CD4-positive, alpha-beta T cell treated with Interleukin-15 for 4 hours (primary cell): ENCODE data around the gene CDH23.
"Not testable (repeated sequence)": the region's sequence is repeated elsewhere in the genome, so short reads cannot be mapped to it uniquely, and the experiment has no call there.

Experiments
- DNase-seq: peaks from one replicate; pipeline ENCODE4 v3.0.0-alpha.2; 2020; ENCODE audit warnings: low spot score

CDH23 gene

GRCh38 chr10:71584902-71585563 is 188.3 kb downstream of the CDH23 start:
- DNase-seq, result no peak

DNA sequence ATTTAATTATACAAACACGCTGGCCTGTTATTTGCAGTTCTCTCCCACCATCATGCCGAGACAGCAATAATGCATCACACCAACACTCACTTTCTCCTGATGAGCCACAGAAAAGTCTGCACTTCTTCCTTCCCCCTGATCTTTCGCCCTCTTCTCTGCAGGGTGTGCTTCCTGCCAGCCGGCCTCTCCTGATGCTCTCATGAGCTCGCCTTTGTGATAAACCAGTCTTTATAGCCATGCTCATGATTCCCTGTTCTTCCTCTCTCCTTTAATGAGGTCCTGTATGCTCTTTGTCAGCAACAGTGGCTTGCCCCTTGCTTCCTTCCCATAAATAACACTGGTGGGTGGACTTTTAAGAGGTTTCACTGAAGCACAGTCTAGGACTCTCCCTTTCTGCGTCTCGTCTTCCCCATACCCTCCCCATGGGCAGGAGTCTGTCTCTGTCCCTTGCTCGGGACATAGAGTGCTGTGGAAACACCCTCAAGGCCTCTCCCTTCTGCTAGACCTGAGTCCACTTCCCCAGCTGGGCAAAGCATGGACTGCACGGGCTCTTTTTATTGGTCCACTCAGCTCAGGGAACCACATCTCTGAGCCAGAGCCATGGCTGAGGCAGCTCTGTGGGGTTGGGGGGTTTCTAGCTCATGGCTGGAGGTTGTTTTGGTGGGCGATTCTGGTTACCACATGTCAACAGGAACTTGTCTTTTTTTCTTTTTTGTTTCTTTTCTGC is 189.0 kb downstream of the CDH23 start:
- DNase-seq, result no peak

DNA sequence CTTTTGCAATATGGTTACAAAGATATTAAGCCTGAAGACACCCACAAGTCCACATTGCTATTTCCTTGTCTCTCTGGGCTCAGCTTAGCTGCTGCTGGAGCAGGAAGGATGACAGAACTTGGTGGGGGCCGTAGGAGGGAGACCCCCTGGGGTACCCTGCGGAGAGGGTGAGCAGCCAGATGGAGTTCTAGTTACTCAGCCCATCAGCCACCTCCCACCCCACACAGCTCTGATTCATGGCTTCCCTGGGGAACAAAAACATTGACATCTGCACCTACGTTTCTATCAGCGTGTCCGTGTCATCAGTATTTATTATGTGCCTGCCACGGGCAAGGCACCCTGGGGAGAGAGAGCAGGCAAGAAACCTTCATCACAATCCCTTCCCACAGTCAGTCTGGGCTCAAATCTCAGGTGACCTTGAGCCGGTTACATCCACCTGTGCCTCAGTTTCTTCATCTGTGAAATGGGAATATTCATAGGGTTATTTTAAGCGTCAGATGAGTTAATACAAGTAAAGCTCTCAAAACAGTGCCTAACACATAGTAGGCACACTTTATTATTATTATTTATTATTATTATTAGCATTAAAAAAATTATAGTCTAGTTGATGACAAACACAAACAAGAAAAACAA is 191.3 kb downstream of the CDH23 start:
- no peak for DNase-seq

GRCh38 chr10:71588685-71589084 is 192.0 kb downstream of the CDH23 start:
- DNase-seq, result no peak

GRCh38 chr10:71589617-71590551 is 193.2 kb downstream of the CDH23 start:
- no peak for DNase-seq

- no peak for DNase-seq
Measured at GRCh38 chr10:71590781-71591350, 194.1 kb downstream of the CDH23 start.

GRCh38 chr10:71594934-71595571 is 198.3 kb downstream of the CDH23 start:
- no peak for DNase-seq

DNA sequence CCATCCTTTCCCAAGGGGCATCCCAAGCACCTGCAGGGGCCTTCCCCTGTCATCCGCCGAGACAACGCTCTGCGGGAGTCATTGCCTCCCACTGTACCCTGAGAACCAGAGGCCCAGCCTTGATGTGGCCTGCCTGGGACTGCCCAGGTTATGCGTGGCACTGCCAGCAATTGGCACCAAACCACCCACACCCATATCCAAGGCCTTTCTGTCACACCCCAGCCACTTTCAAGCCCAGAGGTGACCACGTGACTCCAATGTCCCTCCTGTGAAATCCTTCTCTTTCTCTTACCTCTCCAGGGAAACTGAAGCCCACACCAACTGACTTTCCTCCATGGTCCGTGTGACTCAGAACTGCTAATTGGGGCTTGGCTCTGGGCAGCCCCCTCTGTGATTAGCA is 198.9 kb downstream of the CDH23 start:
- DNase-seq, result no peak

DNA sequence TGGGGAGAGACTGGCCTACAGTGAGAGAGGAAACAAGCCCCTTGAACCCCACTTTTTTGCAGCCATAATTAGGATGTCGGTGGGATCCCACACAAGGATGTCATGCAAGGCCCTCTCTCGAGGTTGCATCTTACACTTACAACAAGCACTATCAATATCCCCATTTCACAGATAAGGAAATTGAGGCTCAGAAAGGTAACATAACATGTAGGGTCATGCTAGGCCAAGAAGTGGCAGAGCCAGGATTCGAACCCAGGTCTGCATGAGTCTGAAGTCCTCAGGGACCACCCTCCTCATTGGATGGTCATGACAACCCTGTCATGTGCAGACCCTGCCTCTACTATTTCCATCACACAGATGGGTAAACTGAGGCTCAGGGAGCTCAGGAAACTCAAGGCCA is 199.4 kb downstream of the CDH23 start:
- DNase-seq, result no peak

- no peak for DNase-seq
Measured at GRCh38 chr10:71596759-71597158, 200.0 kb downstream of the CDH23 start.

- no peak for DNase-seq
Measured at GRCh38 chr10:71597821-71598498, 201.2 kb downstream of the CDH23 start.

DNA sequence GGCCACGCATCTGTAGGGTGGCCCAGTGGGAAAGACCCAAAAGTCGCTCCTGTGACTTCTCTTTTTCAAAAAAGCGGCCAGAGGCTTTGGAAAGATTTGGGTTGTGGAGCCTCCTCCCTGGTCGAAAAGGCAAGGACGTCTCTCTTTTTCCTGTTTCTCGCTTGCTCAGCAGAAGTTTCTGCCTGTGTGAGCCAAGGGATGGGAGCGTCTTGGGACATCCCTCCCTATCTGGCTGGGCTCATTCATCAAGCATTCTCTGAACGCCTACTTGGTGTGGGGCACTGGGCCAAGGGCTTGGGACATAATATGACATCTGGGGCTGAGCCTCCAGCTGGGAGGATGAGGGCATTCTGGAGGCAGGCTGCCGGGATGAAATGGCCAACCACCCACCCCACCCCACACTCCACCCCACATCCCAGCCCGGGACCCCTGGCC is 201.9 kb downstream of the CDH23 start:
- DNase-seq, result no peak

DNA sequence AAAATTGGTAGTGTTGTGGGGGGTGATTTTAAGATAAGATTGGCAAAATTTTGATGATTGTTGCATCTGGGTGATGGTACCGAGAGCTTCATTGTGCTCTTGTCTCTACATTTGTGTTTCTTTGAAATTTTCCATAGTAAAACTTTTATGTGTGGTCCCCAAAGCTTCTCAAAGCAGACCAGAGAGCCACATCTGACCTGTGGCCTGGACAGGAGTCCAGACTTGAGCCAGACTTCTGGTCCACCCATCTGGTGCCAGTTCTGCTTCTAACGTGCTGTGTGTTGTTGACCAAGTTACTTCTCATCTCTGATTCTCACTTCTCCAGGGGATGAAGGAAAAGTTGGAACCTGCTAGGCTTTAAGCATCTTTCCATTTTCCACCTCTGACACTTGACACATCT is 202.8 kb downstream of the CDH23 start:
- DNase-seq, result no peak

DNA sequence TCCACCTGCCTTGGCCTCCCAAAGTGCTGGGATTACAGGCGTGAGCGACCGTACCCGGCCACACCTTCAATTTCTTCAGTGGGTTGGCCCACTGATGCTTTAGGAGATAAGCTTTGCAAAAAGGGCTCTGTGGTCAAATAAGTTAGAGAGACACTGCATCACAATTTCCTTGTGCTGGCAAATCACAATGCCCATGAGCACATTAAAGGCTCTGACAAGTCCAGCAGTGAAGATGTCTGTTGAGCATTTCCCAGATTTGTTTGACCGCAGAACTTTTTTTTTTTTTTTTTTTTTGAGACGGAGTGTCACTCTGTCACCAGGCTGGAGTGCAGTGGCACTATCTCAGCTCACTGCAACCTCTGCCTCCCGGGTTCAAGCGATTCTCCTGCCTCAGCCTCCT is 203.5 kb downstream of the CDH23 start:
- not testable (repeated sequence) for DNase-seq

- DNase-seq, result no peak
Measured at GRCh38 chr10:71600849-71601248, 204.1 kb downstream of the CDH23 start.

DNA sequence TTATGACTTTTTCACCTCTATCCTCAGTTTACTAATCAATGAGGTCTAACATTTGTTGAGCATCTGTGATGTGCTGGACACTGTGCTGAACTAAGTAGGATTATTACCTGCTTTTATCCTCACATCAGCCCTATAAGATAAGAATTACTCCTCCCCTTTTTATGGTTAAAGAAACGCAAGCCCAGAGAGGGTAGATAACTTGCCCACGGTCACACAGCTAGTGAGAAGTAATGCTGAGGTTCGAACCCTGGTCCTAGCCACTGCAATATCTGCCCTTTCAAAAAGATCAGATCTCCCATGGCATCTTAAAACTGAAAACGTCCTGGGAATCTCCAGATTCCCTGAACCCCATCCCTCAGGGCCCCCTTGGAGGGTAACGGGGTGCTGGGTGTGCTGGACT is 204.6 kb downstream of the CDH23 start:
- DNase-seq, result no peak

DNA sequence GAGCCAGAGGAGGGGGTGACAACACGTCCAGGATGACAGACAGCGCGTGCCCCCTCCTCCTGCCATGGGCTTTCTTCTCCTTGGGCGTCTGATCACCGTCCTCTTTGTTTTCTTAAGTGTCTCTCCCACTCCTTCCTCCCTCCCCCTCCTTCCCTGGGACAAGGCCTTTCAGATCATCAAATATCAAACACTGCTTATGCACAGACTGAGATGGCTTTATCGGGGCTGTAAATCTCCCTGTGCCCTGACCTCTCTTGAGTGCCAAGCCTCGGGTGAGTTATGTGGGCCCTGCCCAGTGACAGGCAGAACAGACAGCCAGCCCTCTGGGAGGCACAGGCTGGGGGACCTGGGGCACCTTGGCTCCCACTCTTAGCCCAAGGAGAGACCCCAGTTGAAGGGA is 206.4 kb downstream of the CDH23 start:
- DNase-seq, result no peak

DNA sequence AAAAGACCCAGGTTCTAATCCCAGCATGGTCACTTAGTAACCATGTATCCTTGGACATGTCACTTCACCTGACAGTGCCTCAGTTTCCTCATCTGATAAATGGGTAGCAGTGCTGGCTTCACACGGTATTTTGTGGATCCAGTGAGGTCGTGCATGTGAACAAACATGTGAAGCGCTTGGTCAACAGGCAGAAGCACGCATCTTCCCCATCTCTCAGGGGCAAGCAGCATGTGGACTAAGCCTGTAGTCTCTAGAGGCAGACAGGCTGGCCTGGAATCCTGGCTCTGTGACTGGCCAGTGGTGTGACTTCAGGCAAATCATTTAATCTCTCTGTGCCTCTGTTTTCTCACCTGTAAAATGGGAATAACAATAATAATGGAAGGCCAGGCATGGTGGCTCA is 207.0 kb downstream of the CDH23 start:
- no peak for DNase-seq

GRCh38 chr10:71604324-71605018 is 207.8 kb downstream of the CDH23 start:
- no peak for DNase-seq
